ENCODE measurements around the gene CBL. TPM values are rescaled to one million over a fixed set of nuclear protein-coding genes. Genes with fewer than 3 reads are reported as not detected.

CBL gene
- total RNA-seq, 2 donors from 2014 or later, result 45.4 to 52.7 TPM

DNA sequence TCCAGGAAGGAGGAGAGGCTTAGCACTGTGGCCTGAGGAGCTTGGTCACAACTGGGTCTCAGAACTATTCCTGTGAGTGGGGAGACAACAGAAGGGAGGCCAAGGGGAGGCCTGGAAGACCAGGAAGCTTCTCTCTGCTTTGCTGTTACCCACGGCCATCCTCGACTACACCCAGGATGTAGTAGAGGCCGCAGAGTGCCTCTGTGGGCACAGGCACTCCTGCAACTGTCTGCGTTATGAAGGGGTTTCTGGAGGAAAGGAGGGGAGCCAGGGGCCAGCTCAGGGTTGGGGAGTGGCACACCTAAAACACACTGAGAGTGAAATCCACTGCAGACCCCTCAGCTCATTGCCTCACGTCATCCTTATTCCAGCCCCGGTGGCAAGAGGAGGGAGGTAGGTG is 144.2 kb downstream of the CBL start:
- Mint-ChIP-seq H3K27me3 (ENCODE audit: low read depth) (peaks cover 55% of the 10 kb centered on the region), H3K36me3 (ENCODE audit: insufficient read depth in 2 of 2) (peaks cover 0 to 2% of the 10 kb centered on the region in 2 donors), H3K9me3 (no peaks in the 10 kb centered on the region), H3K4me1 (ENCODE audit: low read depth) (peaks cover 4% of the 10 kb centered on the region), H3K4me3 (no peak overlapping the region), H3K27ac (no peak overlapping the region)
- ATAC-seq (replicated peaks in 1 of 2), result no peak
- DNase-seq, result no peak

- H3K27ac Mint-ChIP-seq, result peak overlapping the region; percentile 85
- ATAC-seq (replicated peaks in 1 of 2) (no peak), DNase-seq (no peak)
- no peak overlapping the region for H3K4me3 Mint-ChIP-seq
- H3K4me1 Mint-ChIP-seq (ENCODE audit: low read depth), result peaks cover 7% of the 10 kb centered on the region
- H3K36me3 Mint-ChIP-seq (ENCODE audit: insufficient read depth in 2 of 2), result peaks cover 0 to 2% of the 10 kb centered on the region in 2 donors
- peaks cover 60% of the 10 kb centered on the region for H3K27me3 Mint-ChIP-seq (ENCODE audit: low read depth)
- no peaks in the 10 kb centered on the region for H3K9me3 Mint-ChIP-seq
These were observed 145.1 kb downstream of the CBL start for GRCh38 chr11:119351232-119351631.

DNA sequence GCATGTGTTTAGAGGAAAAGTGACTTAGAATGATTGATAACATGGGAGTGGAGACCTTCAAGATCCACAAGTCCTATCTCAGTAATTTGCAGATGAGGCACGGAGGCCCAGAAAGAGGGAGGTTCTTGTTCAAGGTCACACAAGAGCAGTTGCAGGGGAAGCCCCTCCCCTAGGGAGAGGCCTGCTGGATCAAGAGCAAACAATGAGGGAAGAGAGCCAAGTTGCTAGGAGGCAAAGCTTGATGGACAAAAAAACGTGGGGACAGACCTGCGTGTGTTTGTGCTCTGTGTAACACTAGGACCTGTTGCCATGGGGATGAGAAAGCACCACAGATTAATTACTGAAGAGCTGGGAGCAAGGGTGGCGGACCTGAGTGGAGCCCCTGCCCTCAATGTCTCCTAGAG is 146.7 kb downstream of the CBL start:
- Mint-ChIP-seq H3K4me3 (no peak overlapping the region), H3K27ac (no peak overlapping the region), H3K4me1 (ENCODE audit: low read depth) (peaks cover 13% of the 10 kb centered on the region), H3K27me3 (ENCODE audit: low read depth) (peaks cover 62% of the 10 kb centered on the region), H3K36me3 (ENCODE audit: insufficient read depth in 2 of 2) (peaks cover 0 to 2% of the 10 kb centered on the region in 2 donors), H3K9me3 (no peaks in the 10 kb centered on the region)
- ATAC-seq (replicated peaks in 1 of 2) (no peak), DNase-seq (no peak)

DNA sequence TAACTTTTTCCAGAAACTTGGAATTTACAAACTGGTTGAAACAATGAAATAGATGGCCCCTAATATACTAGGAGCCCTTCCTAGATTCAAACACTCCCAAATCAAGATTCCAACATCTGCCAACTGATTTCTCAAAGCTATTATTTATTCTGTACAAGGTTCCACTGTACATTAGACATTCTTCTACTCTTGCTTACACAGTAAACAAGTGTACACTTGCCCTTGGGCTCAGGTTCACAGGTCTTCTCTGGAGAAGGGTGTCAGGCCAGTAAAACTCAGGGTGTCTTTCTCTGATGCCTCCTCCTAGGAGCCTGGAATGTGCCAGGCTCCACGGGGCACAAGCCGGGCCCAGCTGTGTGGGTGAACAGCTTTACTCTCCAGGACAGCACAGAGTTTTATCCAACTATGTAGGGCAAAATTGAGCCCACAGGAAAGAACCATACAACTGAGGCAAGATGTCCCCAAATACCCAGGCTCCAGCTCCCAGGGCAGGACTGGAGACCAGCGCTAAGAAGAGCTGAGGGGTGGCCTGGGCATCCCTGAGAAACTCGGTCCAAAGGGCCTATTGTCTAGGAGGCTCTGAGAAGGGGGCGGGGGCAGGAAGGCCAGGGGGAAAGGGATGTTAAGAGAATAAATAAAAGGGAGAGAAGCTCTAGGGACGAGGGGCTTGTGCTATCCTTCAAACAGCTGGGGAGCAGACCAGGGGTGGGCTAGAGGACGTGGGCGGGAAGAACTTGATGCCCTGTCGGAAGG is 149.1 kb downstream of the CBL start:
- ATAC-seq (replicated peaks in 1 of 2) (no peak), DNase-seq (no peak)
- Mint-ChIP-seq H3K36me3 (ENCODE audit: insufficient read depth in 2 of 2) (peaks cover 0 to 2% of the 10 kb centered on the region in 2 donors), H3K9me3 (no peaks in the 10 kb centered on the region), H3K4me3 (peak overlapping the region in 1 of 2 donors; percentile 4), H3K27me3 (ENCODE audit: low read depth) (peaks cover 70% of the 10 kb centered on the region), H3K27ac (no peak overlapping the region), H3K4me1 (ENCODE audit: low read depth) (peaks cover 21% of the 10 kb centered on the region)

DNA sequence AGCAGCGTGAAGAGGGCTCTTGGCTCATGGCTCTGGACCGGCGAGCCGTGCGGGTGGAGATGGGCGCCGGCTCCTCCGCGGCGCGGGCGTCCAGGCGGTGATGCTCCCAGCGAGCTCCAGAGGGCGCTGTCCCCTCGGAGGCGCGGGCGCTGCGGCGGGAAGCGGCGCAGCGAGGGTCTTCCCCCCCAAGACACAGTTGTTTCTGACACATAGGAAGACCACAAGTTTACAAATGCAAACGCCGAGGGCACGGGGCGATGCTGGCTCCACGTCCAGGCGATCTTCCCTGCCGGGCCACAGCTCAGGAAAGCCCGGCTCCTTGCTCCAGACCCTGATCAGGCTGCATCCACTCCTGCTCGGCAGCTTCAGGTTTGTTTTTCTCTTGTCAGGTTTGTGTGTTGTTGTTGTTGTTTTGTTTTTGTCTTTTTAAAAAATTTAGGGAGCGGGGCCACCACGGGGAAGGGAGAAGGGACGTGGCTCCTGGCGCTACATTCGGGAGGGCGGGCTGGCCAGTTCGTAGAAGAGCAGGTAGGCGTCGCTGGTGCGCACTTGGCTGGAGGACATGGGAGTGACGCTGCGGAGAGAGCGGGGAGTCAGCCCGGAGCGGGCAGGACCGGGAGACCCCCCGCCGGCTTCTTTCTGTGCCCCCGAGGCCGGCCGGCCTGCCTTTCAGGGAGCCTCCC is 150.4 kb downstream of the CBL start:
- Mint-ChIP-seq H3K4me3 (peak overlapping the region; percentile 96 to 97), H3K27ac (no peak overlapping the region), H3K9me3 (no peaks in the 10 kb centered on the region), H3K36me3 (ENCODE audit: insufficient read depth in 2 of 2) (no peaks in the 10 kb centered on the region), H3K4me1 (ENCODE audit: low read depth) (peaks cover 31% of the 10 kb centered on the region), H3K27me3 (ENCODE audit: low read depth) (peaks cover 62% of the 10 kb centered on the region)
- DNase-seq, result peak; percentile 83 to 85
- peak; percentile 76 to 77 for ATAC-seq (replicated peaks in 1 of 2)

GRCh38 chr11:119357074-119357473 is 150.9 kb downstream of the CBL start:
- Mint-ChIP-seq H3K4me3 (peak overlapping the region; percentile 96 to 97), H3K4me1 (ENCODE audit: low read depth) (peaks cover 37% of the 10 kb centered on the region), H3K27ac (no peak overlapping the region), H3K27me3 (ENCODE audit: low read depth) (peaks cover 57% of the 10 kb centered on the region), H3K9me3 (no peaks in the 10 kb centered on the region), H3K36me3 (ENCODE audit: insufficient read depth in 2 of 2) (no peaks in the 10 kb centered on the region)
- ATAC-seq (replicated peaks in 1 of 2), result no peak
- DNase-seq, result no peak

Other genes with a start within 250 kb of the CBL start
- gene FOXR1, start 234.6 kb upstream of the CBL start, total RNA-seq, result not detected
- 10 to 100 TPM; 40.1 to 44.5 TPM for gene CENATAC, start 208.2 kb upstream of the CBL start, total RNA-seq
- gene RPS25, start 188.0 kb upstream of the CBL start, total RNA-seq, result 1,000 to 10,000 TPM; 1,893 to 1,917 TPM
- gene TRAPPC4, start 187.6 kb upstream of the CBL start, total RNA-seq, result 10 to 100 TPM; 59.3 to 70.0 TPM
- 10 to 100 TPM; 35.8 to 41.4 TPM for gene SLC37A4, start 175.5 kb upstream of the CBL start, total RNA-seq
- gene HYOU1, start 149.1 kb upstream of the CBL start, total RNA-seq, result 100 to 1,000 TPM; 199 to 232 TPM
- gene VPS11, start 138.5 kb upstream of the CBL start, total RNA-seq, result 10 to 100 TPM; 24.0 to 24.2 TPM
- 10 to 100 TPM; 31.6 to 42.5 TPM for gene HMBS, start 121.5 kb upstream of the CBL start, total RNA-seq
- gene DPAGT1, start 104.5 kb upstream of the CBL start, total RNA-seq, result 10 to 100 TPM; 63.8 to 81.9 TPM
- 10 to 100 TPM; 21.0 to 21.1 TPM for gene C2CD2L, start 99.0 kb upstream of the CBL start, total RNA-seq
- 10 to 100 TPM; 31.9 to 34.1 TPM for gene HINFP, start 84.8 kb upstream of the CBL start, total RNA-seq
- gene ABCG4, start 57.3 kb upstream of the CBL start, total RNA-seq, result under 1 TPM; 0.09 to 0.24 TPM
- 10 to 100 TPM; 19.3 to 26.7 TPM for gene NLRX1, start 37.6 kb upstream of the CBL start, total RNA-seq
- gene NHERF4, start 20.9 kb upstream of the CBL start, total RNA-seq, result 1 to 10 TPM in 1 of 2 donors, under 1 TPM in 1; 0.76 to 1.1 TPM
- gene MCAM, start 110.8 kb downstream of the CBL start, total RNA-seq, result 1 to 10 TPM; 4.7 to 5.2 TPM
- 10 to 100 TPM; 32.5 to 38.9 TPM for gene RNF26, start 128.2 kb downstream of the CBL start, total RNA-seq
- gene C1QTNF5, start 134.5 kb downstream of the CBL start, total RNA-seq, result not detected
- gene MFRP, start 140.4 kb downstream of the CBL start, total RNA-seq, result not detected
- 1 to 10 TPM in 1 of 2 donors, under 1 TPM in 1; 0.91 to 3.0 TPM for gene USP2, start 175.4 kb downstream of the CBL start, total RNA-seq
- 1 to 10 TPM; 1.3 to 4.0 TPM for gene THY1, start 216.8 kb downstream of the CBL start, total RNA-seq